ENCODE results near the gene PPT1. TPM values are rescaled to one million over a fixed set of nuclear protein-coding genes. Genes with fewer than 3 reads are reported as not detected.

Gene PPT1
- total and polyA plus RNA-seq, 8 donors: 3.5 to 79.9 (median 33.3) TPM

DNA sequence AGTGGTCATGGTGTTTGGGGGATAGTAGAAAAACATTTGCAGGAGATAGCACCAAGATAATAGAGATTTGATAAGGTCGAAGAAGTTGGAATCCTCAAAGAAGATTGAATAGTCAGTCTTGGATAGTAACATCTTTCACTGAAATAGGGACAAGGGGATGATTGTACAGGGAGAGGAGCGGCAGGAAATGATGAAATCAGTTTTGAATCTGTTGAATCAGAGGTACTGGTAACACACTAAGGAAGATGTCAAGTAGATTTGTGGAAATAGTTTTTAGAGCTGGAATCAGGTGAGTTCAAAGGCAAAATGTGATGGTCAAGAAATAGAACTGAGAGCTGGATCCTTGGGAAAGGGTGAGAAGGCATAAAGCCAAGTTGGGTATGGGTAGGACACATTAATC lies 30.0 kb downstream of the PPT1 start:
- DNase-seq: no peak
- Histone ChIP-seq H3K27ac (peak overlapping the region in 1 of 5 donors; percentile 26), H3K9me3 (no peaks in the 10 kb centered on the region), H3K4me3 (no peak overlapping the region), H3K36me3 (peaks cover 90 to 100% (median 100%) of the 10 kb centered on the region in 4 donors), H3K27me3 (no peaks in the 10 kb centered on the region), H3K4me1 (peaks cover 0 to 52% (median 2%) of the 10 kb centered on the region in 4 donors)
- 70 to 83% (median 73%) methylated on average over 2 of the region's 2 CpGs for WGBS, 5 donors
- intact Hi-C loops (cut with DNase I; ENCODE audit: low total_unique reads): no loop called here
- TF ChIP-seq EP300 (IDR thresholded peaks at IDR 0.05): no peak
- TF ChIP-seq, protein P1, sequence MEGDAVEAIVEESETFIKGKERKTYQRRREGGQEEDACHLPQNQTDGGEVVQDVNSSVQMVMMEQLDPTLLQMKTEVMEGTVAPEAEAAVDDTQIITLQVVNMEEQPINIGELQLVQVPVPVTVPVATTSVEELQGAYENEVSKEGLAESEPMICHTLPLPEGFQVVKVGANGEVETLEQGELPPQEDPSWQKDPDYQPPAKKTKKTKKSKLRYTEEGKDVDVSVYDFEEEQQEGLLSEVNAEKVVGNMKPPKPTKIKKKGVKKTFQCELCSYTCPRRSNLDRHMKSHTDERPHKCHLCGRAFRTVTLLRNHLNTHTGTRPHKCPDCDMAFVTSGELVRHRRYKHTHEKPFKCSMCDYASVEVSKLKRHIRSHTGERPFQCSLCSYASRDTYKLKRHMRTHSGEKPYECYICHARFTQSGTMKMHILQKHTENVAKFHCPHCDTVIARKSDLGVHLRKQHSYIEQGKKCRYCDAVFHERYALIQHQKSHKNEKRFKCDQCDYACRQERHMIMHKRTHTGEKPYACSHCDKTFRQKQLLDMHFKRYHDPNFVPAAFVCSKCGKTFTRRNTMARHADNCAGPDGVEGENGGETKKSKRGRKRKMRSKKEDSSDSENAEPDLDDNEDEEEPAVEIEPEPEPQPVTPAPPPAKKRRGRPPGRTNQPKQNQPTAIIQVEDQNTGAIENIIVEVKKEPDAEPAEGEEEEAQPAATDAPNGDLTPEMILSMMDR (IDR thresholded peaks at IDR 0.05): no peak
- TF ChIP-seq POLR2AphosphoS5 (IDR thresholded peaks at IDR 0.05): no peak
- no peak for TF ChIP-seq POLR2A (IDR thresholded peaks at IDR 0.05)

DNA sequence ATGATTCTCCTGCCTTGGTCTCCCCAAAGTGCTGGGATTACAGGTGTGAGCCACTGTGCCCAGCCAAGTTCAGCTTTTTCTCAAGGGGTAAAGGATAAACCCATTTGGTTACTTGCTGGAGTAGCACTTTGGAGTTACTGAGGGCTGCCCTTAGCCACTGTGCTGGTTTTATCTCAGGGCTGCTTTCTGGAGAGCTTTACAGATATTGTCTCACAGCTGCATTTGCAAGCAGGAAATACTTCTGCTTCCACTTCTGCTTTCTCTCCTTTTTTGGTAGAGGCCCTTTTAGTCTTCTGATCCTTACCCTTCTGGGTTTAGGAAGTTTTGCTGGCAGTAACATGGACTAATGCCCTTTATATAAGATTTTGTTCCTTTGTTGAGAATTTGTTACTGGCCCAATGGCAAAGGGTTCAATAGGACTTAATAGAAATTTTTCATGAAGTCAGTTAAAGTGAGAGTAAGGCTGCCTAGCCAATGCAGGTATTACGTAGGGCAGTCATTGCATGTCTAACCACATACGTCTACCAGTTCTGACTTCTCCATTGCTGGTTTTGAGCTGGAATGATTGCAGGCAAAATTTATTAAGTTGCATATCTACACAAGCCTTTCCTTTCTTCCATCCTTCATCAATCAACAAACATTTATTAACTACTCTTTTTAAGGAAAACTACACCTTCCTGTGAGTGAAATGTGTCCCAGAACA lies 32.1 kb downstream of the PPT1 start:
- no peak overlapping the region for H3K4me3 ChIP-seq
- 78 to 91% (median 86%) methylated on average over 2 of the region's 2 CpGs for WGBS, 5 donors
- H3K36me3 ChIP-seq: peaks cover 85 to 100% (median 100%) of the 10 kb centered on the region in 4 donors
- intact Hi-C loops (cut with DNase I; ENCODE audit: low total_unique reads): no loop called here
- H3K27ac ChIP-seq: peak overlapping the region in 2 of 5 donors; percentile 21 to 71
- no peaks in the 10 kb centered on the region for H3K9me3 ChIP-seq
- H3K27me3 ChIP-seq: no peaks in the 10 kb centered on the region
- TF ChIP-seq, protein P1 (IDR thresholded peaks at IDR 0.05): no peak
- TF ChIP-seq POLR2A (IDR thresholded peaks at IDR 0.05) (no peak), POLR2AphosphoS5 (IDR thresholded peaks at IDR 0.05) (no peak), EP300 (IDR thresholded peaks at IDR 0.05) (no peak)
- DNase-seq: peak in 1 of 2 donors; percentile 19
- H3K4me1 ChIP-seq: peaks cover 5 to 72% (median 15%) of the 10 kb centered on the region in 4 donors

DNA sequence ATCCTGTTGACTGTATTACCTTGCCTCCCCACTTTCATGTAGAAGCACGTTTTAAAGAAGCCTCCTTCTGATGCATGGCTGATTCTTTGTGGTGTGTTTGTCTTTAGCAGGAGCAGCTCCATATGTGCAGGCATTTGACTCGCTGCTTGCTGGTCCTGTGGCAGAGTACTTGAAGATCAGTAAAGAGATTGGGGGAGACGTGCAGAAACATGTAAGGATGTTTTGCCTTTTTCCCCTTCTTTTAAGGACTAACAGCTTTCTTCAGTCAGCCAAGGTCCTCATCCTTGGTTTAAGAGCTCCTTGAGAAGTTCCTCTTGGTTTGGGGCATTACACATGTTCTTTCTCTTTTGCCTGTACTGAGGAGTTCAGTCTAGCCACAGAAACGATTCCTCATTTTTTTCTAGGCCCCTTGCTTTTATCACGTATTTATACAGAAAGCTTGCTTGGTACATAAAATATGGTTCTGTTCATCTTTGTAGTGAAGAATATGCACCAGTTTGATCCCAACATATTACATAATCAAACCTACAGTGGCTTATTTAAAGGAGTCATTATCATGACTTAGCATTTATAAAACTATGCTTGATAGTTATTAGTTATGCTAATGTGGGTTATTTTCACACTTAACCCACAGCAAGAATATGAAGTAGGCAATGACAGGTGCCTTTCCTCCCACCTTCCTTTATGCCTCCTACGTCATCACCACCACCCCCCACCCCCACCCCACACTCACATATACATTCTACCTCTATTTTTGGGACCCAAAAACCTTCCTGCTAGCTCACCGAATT lies 36.9 kb downstream of the PPT1 start:
- Histone ChIP-seq H3K27ac (peak overlapping the region; percentile 61 to 86 (median 76)), H3K4me1 (peaks cover 48 to 95% (median 61%) of the 10 kb centered on the region in 4 donors), H3K27me3 (no peaks in the 10 kb centered on the region), H3K36me3 (peaks cover 42 to 64% (median 60%) of the 10 kb centered on the region in 4 donors), H3K9me3 (no peaks in the 10 kb centered on the region), H3K4me3 (peak overlapping the region in 1 of 4 donors; percentile 11)
- intact Hi-C loops (cut with DNase I; ENCODE audit: low total_unique reads): no loop called here
- DNase-seq: no peak
- 54 to 61% (median 58%) methylated on average over 7 of the region's 7 CpGs for WGBS, 5 donors
- TF ChIP-seq POLR2A (IDR thresholded peaks at IDR 0.05) (no peak), EP300 (IDR thresholded peaks at IDR 0.05) (no peak), POLR2AphosphoS5 (IDR thresholded peaks at IDR 0.05) (no peak)
- TF ChIP-seq, protein P1 (IDR thresholded peaks at IDR 0.05): no peak

DNA sequence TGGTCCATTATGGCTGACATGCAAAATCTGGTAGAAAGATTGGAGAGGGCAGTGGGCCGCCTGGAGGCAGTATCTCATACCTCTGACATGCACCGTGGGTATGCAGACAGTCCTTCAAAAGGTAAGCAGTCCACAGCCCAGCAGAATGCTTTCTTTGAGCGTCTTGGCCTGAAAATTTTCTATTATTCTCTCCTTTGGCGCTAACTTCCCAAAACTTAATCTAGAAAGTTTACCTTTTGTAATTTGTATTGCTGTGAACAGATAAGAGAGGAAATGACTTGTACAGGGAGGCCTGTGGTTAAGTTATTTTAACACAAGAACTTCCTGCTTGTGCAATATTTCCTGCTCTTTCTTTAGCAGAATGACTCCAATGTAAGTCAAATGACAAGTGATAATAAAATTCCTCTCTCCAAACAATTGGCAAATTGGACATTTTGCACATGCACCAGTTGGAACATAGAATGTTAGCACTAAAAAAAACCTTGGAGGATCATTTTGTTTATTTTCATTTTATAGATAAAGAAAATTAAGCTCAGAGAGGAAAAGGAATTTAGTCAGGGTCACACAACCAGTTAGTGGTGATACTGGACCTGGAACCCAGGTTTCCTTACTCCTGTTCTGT lies 37.6 kb downstream of the PPT1 start:
- Histone ChIP-seq H3K9me3 (no peaks in the 10 kb centered on the region), H3K36me3 (peaks cover 35 to 57% (median 53%) of the 10 kb centered on the region in 4 donors), H3K4me1 (peaks cover 54 to 95% (median 67%) of the 10 kb centered on the region in 4 donors), H3K27me3 (no peaks in the 10 kb centered on the region), H3K4me3 (peak overlapping the region in 1 of 4 donors; percentile 11), H3K27ac (peak overlapping the region; percentile 68 to 86 (median 76))
- TF ChIP-seq POLR2AphosphoS5 (IDR thresholded peaks at IDR 0.05): peak in 2 of 3 donors; percentile 42 to 58
- TF ChIP-seq EP300 (IDR thresholded peaks at IDR 0.05): no peak
- WGBS, 5 donors: 20 to 38% (median 29%) methylated on average over 4 of the region's 4 CpGs
- DNase-seq: peak in 1 of 2 donors; percentile 50
- intact Hi-C loops (cut with DNase I; ENCODE audit: low total_unique reads): no loop called here

All from stomach (tissue), 9 donors.